GM19438 (cell line): ENCODE data around the gene SYNPO.

Source experiments
- ATAC-seq: cut with Tn5 transposase; IDR thresholded peaks from one replicate; pipeline ENCODE4 v1.9.1; 2021; ENCODE audit warnings: low read depth; ENCODE audit not compliant: unreplicated experiment

Gene SYNPO

GRCh38 chr5:150653762-150654556 lies 13.5 kb downstream of the SYNPO start:
- no peak for ATAC-seq

GRCh38 chr5:150655221-150655620 lies 14.8 kb downstream of the SYNPO start:
- no peak for ATAC-seq

- peak; percentile 80 for ATAC-seq
Measured at GRCh38 chr5:150656191-150657132, 16.0 kb downstream of the SYNPO start.

GRCh38 chr5:150658121-150658520 lies 17.7 kb downstream of the SYNPO start:
- no peak for ATAC-seq

- ATAC-seq, result no peak
Measured at GRCh38 chr5:150658699-150659265, 18.3 kb downstream of the SYNPO start.

GRCh38 chr5:150659360-150660107 lies 19.1 kb downstream of the SYNPO start:
- ATAC-seq, result no peak

- no peak for ATAC-seq
Measured at GRCh38 chr5:150660108-150660831, 19.8 kb downstream of the SYNPO start.

GRCh38 chr5:150661086-150661485 lies 20.6 kb downstream of the SYNPO start, which contains the start of gene MYOZ3:
Gene MYOZ3 (plus strand): TSS chr5:150661251. CDS start chr5:150662942, 1,691 bp downstream.
- no peak for ATAC-seq

- ATAC-seq, result no peak
Measured at GRCh38 chr5:150661821-150662596, 21.5 kb downstream of the SYNPO start.

GRCh38 chr5:150662731-150663516 lies 22.5 kb downstream of the SYNPO start:
- ATAC-seq, result no peak

GRCh38 chr5:150663936-150664335 lies 23.5 kb downstream of the SYNPO start:
- no peak for ATAC-seq

GRCh38 chr5:150665044-150665443 lies 24.6 kb downstream of the SYNPO start:
- ATAC-seq, result no peak

- ATAC-seq, result no peak
Measured at GRCh38 chr5:150670275-150670947, 30.0 kb downstream of the SYNPO start.

- no peak for ATAC-seq
Measured at GRCh38 chr5:150670948-150671310, 30.5 kb downstream of the SYNPO start.

- no peak for ATAC-seq
Measured at GRCh38 chr5:150671509-150672236, 31.2 kb downstream of the SYNPO start.

GRCh38 chr5:150672237-150672883 lies 31.9 kb downstream of the SYNPO start:
- ATAC-seq, result no peak

- ATAC-seq, result no peak
Measured at GRCh38 chr5:150672884-150673275, 32.4 kb downstream of the SYNPO start.
